ENCODE data around the gene ZNF697.

Gene ZNF697

GRCh38 chr1:119660253-119661083, 12.4 kb upstream of the ZNF697 start:
- H3K36me3 ChIP-seq (ENCODE audit: control insufficient read depth, insufficient read depth, low read length) = no peaks in the 10 kb centered on the region
- no peak for DNase-seq (ENCODE audit: extremely low read depth, insufficient read length)
- TF ChIP-seq CTCF (IDR thresholded peaks at IDR 0.05; ENCODE audit: insufficient read depth, low read length, poor library complexity, severe bottlenecking) = no peak

GRCh38 chr1:119659628-119660027, 11.6 kb upstream of the ZNF697 start:
- Histone ChIP-seq H3K4me3 (replicated peaks; ENCODE audit: low read depth, low read length) (no peak overlapping the region), H3K27me3 (replicated peaks; ENCODE audit: control insufficient read depth, insufficient read depth, low read length) (no peaks in the 10 kb centered on the region), H3K36me3 (ENCODE audit: control insufficient read depth, insufficient read depth, low read length) (no peaks in the 10 kb centered on the region)
- no peak for DNase-seq (ENCODE audit: extremely low read depth, insufficient read length)
- no peak for TF ChIP-seq CTCF (IDR thresholded peaks at IDR 0.05; ENCODE audit: insufficient read depth, low read length, poor library complexity, severe bottlenecking)

More at GRCh38 chr1:119660253-119661083, 12.4 kb upstream of the ZNF697 start:
- Histone ChIP-seq H3K27me3 (replicated peaks; ENCODE audit: control insufficient read depth, insufficient read depth, low read length) (no peaks in the 10 kb centered on the region), H3K4me3 (replicated peaks; ENCODE audit: low read depth, low read length) (no peak overlapping the region)

GRCh38 chr1:119656410-119656955, 8.4 kb upstream of the ZNF697 start:
- no peak for TF ChIP-seq CTCF (IDR thresholded peaks at IDR 0.05; ENCODE audit: insufficient read depth, low read length, poor library complexity, severe bottlenecking)
- no peak overlapping the region for H3K4me3 ChIP-seq (replicated peaks; ENCODE audit: low read depth, low read length)
- no peaks in the 10 kb centered on the region for H3K27me3 ChIP-seq (replicated peaks; ENCODE audit: control insufficient read depth, insufficient read depth, low read length)
- DNase-seq (ENCODE audit: extremely low read depth, insufficient read length) = no peak
- no peaks in the 10 kb centered on the region for H3K36me3 ChIP-seq (ENCODE audit: control insufficient read depth, insufficient read depth, low read length)

DNA sequence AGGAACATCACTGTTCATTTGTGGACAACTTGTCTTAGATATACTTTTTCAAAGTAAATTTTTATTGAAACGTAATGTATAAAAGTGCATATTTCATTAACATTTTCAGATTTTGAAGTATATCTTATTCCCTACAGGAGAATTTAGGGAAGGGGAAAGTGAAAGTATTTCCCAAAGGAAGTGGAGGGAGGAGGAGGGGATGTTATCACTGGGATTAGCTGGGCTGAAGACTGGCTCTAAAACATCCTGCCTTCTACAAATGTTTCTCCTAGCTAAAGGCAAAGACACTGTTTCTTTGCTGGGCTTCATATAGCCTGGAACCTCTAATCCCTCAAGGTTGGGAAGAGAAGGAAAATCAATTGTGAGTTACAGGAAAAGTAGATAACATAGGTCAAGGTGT, 7.1 kb upstream of the ZNF697 start:
- TF ChIP-seq CTCF (IDR thresholded peaks at IDR 0.05; ENCODE audit: insufficient read depth, low read length, poor library complexity, severe bottlenecking) = no peak
- Histone ChIP-seq H3K27me3 (replicated peaks; ENCODE audit: control insufficient read depth, insufficient read depth, low read length) (no peaks in the 10 kb centered on the region), H3K4me3 (replicated peaks; ENCODE audit: low read depth, low read length) (no peak overlapping the region), H3K36me3 (ENCODE audit: control insufficient read depth, insufficient read depth, low read length) (no peaks in the 10 kb centered on the region)
- no peak for DNase-seq (ENCODE audit: extremely low read depth, insufficient read length)

- no peak overlapping the region for H3K4me3 ChIP-seq (replicated peaks; ENCODE audit: low read depth, low read length)
- no peak for DNase-seq (ENCODE audit: extremely low read depth, insufficient read length)
- no peak for TF ChIP-seq CTCF (IDR thresholded peaks at IDR 0.05; ENCODE audit: insufficient read depth, low read length, poor library complexity, severe bottlenecking)
- no peaks in the 10 kb centered on the region for H3K36me3 ChIP-seq (ENCODE audit: control insufficient read depth, insufficient read depth, low read length)
- H3K27me3 ChIP-seq (replicated peaks; ENCODE audit: control insufficient read depth, insufficient read depth, low read length) = no peaks in the 10 kb centered on the region
Measured at GRCh38 chr1:119653839-119654170, 5.7 kb upstream of the ZNF697 start.
